GM12891 (cell line): Measurements from ENCODE around the gene GDAP1L1.

Source experiments
- POLR2A ChIP-seq: IDR thresholded peaks from 2 replicates; pipeline ENCODE4 v1.6.1; 2011; ENCODE audit warnings: low read depth, low read length, control low read depth
- POLR2AphosphoS5 ChIP-seq: IDR thresholded peaks from 2 replicates; pipeline ENCODE4 v1.6.1; 2011; ENCODE audit warnings: low read depth, low read length, control low read depth
- POU2F2 ChIP-seq: IDR thresholded peaks from 2 replicates; pipeline ENCODE4 v1.6.1; 2011; ENCODE audit warnings: low read depth, mild to moderate bottlenecking, control low read depth, low read length, moderate library complexity

GRCh38 chr20:44222027-44222426, 25.1 kb upstream of the GDAP1L1 start:
- no peak for TF ChIP-seq POLR2A
- no peak for TF ChIP-seq POLR2AphosphoS5
- no peak for TF ChIP-seq POU2F2
